Pancreas (tissue), 10 donors: ENCODE measurements around the gene GMPPA. TPM values are rescaled to one million over a fixed set of nuclear protein-coding genes. Genes with fewer than 3 reads are reported as not detected.

Experiments used
- ATAC-seq, 4 donors: fragments of 200-7000 bp; cut with Tn5 transposase; one replicate each; pipeline versions ENCODE4 v1.8.0 to v1.9.1; 2020; ENCODE audit warnings: mild to moderate bottlenecking in 4 of 4, moderate library complexity in 4 of 4
- DNase-seq, 6 donors: peaks; one replicate each; pipeline ENCODE4 v3.0.0-alpha.2; 2020
- FAIRE-seq: peaks from 2 replicates; lab custom pipeline; 2012; peaks lifted over from hg19 to GRCh38; lab: Jason Lieb, UNC
- H3K27ac ChIP-seq, 4 donors: fragments of 200-600 bp; sonication (generic); 1 replicate in 3 of 4; 2 replicates in 1 of 4; pipeline versions ENCODE4 v1.5.0 to v1.8.0; 2020
- H3K27me3 ChIP-seq, 4 donors: fragments of 200-600 bp; one replicate each; pipeline ENCODE4 v1.8.0; 2021
- H3K36me3 ChIP-seq, 3 donors: fragments of 200-600 bp; sonication (generic) in 1 of 3; one replicate each; pipeline versions ENCODE4 v1.5.0 to v1.8.0; 2020 to 2021
- H3K4me1 ChIP-seq, 3 donors: fragments of 200-600 bp; one replicate each; pipeline ENCODE4 v1.8.0; 2021
- H3K4me3 ChIP-seq, 4 donors: fragments of 200-600 bp; sonication (generic) in 2 of 4; one replicate each; pipeline versions ENCODE4 v1.5.0 to v1.8.0; 2020 to 2021
- H3K9me3 ChIP-seq, 4 donors: fragments of 200-600 bp; one replicate each; pipeline ENCODE4 v1.8.0; 2021
- CTCF ChIP-seq, 4 donors: fragments of 200-600 bp; sonication (generic) in 3 of 4; IDR thresholded peaks; one replicate each; pipeline versions ENCODE4 v1.5.0 to v1.8.0; 2021; ENCODE audit warnings: antibody characterized with exemption in 4 of 4
- WGBS, 2 donors: extraction: QIAGEN DNeasy Blood & Tissue Kit; methylation state at CpG; one replicate each; pipeline ENCODE4 v1.1.7; 2013; 5-methylcytosine and 5-hydroxymethylcytosine counted together
- intact Hi-C, 3 donors: fragments of 100-400 bp; cut with DNase I; formaldehyde crosslinking; loops; one replicate each; pipeline versions ENCODE4 v1.11.1 to v1.14.2; 2022
- polyA plus RNA-seq, 2 donors: library from polyadenylated mRNA; stranded (reverse); fragments of 200-250 nt; gene quantifications; one replicate each; pipeline ENCODE4 v1.2.3, GENCODE V29; 2013
- total RNA-seq, 6 donors: library from RNA; stranded (reverse); fragmentation: NEBNext Ultra II Directional in 4 of 6; extraction: Animal tissue kit (Norgen Biotek cat#: 25700) in 4 of 6; gene quantifications; one replicate each; pipeline versions ENCODE4 v1.2.1 to v1.2.4, GENCODE V29; 2021 to 2023
- donor health status: healthy with polysubstance abuse.
- donor health status: DM: no; HTN: no; CAD: no; lungs with moderate emphysema.
- donor health status: DM: no; HTN: no; CAD: no.
- donor health status: control.
- donor health status: control.
- donor health status: Bipolar disorder and iron deficiency.
- donor health status: DM: yes; HTN: yes; CAD: no.
- donor health status: DM: no; HTN: no; CAD: no.
- donor health status: DM: no; HTN: no; CAD: no.
- donor health status: DM: yes; HTN: yes; CAD: no.

The GMPPA gene
- total and polyA plus RNA-seq, 8 donors: 24.4 to 90.8 (median 35.6) TPM

- intact Hi-C loops: no loop called here
- Histone ChIP-seq H3K4me3 (no peak overlapping the region), H3K4me1 (peaks cover 0 to 4% (median 0%) of the 10 kb centered on the region in 3 donors), H3K9me3 (no peaks in the 10 kb centered on the region), H3K36me3 (peaks cover 0 to 23% (median 0%) of the 10 kb centered on the region in 3 donors), H3K27me3 (no peaks in the 10 kb centered on the region), H3K27ac (no peak overlapping the region)
- FAIRE-seq (no peak), DNase-seq (peak in 2 of 6 donors; percentile 28 to 64), ATAC-seq (no peak)
- TF ChIP-seq CTCF (IDR thresholded peaks at IDR 0.05): no peak
- 71 to 77% methylated on average over 4 of the region's 4 CpGs for WGBS, 2 donors
Measured at GRCh38 chr2:219508444-219508734, 9.7 kb downstream of the GMPPA start.

- DNase-seq: peak in 1 of 6 donors; percentile 30
- H3K27ac ChIP-seq: no peak overlapping the region
- ATAC-seq: peak; percentile 19 to 33 (median 27)
- H3K4me3 ChIP-seq: no peak overlapping the region
- no peaks in the 10 kb centered on the region for H3K9me3 ChIP-seq
- intact Hi-C loops: no loop called here
- H3K36me3 ChIP-seq: peaks cover 0 to 17% (median 0%) of the 10 kb centered on the region in 3 donors
- H3K27me3 ChIP-seq: no peaks in the 10 kb centered on the region
- no peak for TF ChIP-seq CTCF (IDR thresholded peaks at IDR 0.05)
- FAIRE-seq: no peak
- H3K4me1 ChIP-seq: peaks cover 0 to 4% (median 0%) of the 10 kb centered on the region in 3 donors
- WGBS, 2 donors: 7 to 11% methylated on average over 12 to 14 of the region's 14 CpGs
Measured at GRCh38 chr2:219508971-219509779, 10.5 kb downstream of the GMPPA start.

- Histone ChIP-seq H3K27me3 (no peaks in the 10 kb centered on the region), H3K4me3 (peak overlapping the region in 2 of 4 donors; percentile 18 to 33), H3K4me1 (peaks cover 0 to 4% (median 0%) of the 10 kb centered on the region in 3 donors), H3K36me3 (peaks cover 0 to 13% (median 0%) of the 10 kb centered on the region in 3 donors), H3K27ac (no peak overlapping the region), H3K9me3 (no peaks in the 10 kb centered on the region)
- FAIRE-seq: no peak
- TF ChIP-seq CTCF (IDR thresholded peaks at IDR 0.05): peak; percentile 34 to 62 (median 50)
- peak; percentile 52 to 80 (median 69) for DNase-seq
- WGBS, 2 donors: 2% methylated on average over 24 to 26 of the region's 26 CpGs
- ATAC-seq: peak; percentile 84 to 95 (median 89)
- intact Hi-C loops: no loop called here
Measured at GRCh38 chr2:219509780-219510511, 11.3 kb downstream of the GMPPA start.

GRCh38 chr2:219510512-219511135 is 11.9 kb downstream of the GMPPA start:
- no peak for FAIRE-seq
- no peak overlapping the region for H3K4me3 ChIP-seq
- peaks cover 0 to 12% (median 0%) of the 10 kb centered on the region in 3 donors for H3K36me3 ChIP-seq
- H3K4me1 ChIP-seq: peaks cover 0 to 4% (median 0%) of the 10 kb centered on the region in 3 donors
- ATAC-seq: no peak
- intact Hi-C loops: no loop called here
- no peaks in the 10 kb centered on the region for H3K27me3 ChIP-seq
- no peak for TF ChIP-seq CTCF (IDR thresholded peaks at IDR 0.05)
- WGBS, 2 donors: 29 to 32% methylated on average over 19 to 22 of the region's 22 CpGs
- H3K9me3 ChIP-seq: no peaks in the 10 kb centered on the region
- DNase-seq: peak in 2 of 6 donors; percentile 22 to 59
- no peak overlapping the region for H3K27ac ChIP-seq
